ENCODE data around the gene KRCC1. TPM values are rescaled to one million over a fixed set of nuclear protein-coding genes. Genes with fewer than 3 reads are reported as not detected.
"Not testable (repeated sequence)": the region's sequence is repeated elsewhere in the genome, so short reads cannot be mapped to it uniquely, and the experiment has no call there.

The KRCC1 gene
- total and polyA plus RNA-seq, 7 donors = 10.8 to 44.4 (median 20.1) TPM

DNA sequence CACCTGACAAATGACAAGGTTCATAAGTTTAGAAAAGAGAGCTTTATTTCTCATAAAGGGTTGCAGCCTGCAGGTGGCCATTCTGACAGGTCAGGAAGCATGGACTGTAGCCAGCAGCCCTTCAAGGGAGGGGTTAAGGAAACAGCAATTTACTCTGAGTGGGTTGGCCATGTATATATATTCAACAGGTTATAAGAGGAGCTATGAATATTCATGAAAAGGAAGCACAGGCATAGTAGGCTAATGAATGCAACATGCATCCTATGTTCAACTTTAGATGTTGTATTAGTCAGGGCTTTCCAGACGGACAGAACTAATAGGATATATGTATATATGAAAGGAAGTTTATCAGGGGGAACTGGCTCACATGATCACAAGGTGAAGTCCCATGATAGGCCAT lies 59.8 kb downstream of the KRCC1 start:
- WGBS, 3 donors = 64 to 81% (median 69%) methylated on average over 1 of the region's 1 CpG

DNA sequence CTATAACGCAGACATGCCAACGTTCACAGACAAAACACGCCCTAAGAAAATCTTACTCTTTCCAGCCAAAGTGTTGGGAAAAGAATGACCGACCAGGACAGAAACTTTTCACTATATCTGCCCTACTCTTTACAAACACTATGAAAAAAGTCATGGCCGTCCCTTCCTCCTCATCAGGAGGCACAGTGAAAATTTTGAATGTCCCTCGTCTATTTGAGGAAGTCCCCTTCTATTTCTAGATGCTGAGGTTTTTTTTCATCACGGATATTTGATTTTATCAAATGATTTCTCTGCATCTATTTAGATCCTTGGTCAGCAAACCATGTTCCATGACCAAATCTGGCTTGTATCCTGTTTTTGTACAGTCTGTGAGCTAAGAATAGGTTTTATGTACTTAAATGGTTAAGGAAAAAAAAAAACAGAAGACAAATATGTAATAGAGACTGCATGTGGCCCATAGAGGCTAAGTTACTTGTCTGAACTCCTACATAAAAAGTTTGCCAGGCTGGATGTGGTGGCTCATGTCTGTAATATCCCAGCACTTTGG lies 61.2 kb downstream of the KRCC1 start:
- H3K27ac ChIP-seq; DNase-seq; H3K4me1 ChIP-seq; ATAC-seq; H3K36me3 ChIP-seq (ENCODE audit: insufficient read depth in 1 of 2, low read depth in 1 of 2); H3K27me3 ChIP-seq (ENCODE audit: insufficient read depth in 3 of 3, low read length in 2 of 3); intact Hi-C loops (cut with DNase I); H3K4me3 ChIP-seq; H3K9me3 ChIP-seq: not testable (repeated sequence)
- WGBS, 3 donors = 64 to 69% (median 68%) methylated on average over 7 of the region's 7 CpGs

More for the DNA sequence above, 59.8 kb downstream of the KRCC1 start:
- ATAC-seq (no peak), DNase-seq (no peak)
- H3K4me1 ChIP-seq = no peaks in the 10 kb centered on the region
- H3K27me3 ChIP-seq (ENCODE audit: insufficient read depth in 3 of 3, low read length in 2 of 3) = no peaks in the 10 kb centered on the region
- no peaks in the 10 kb centered on the region for H3K36me3 ChIP-seq (ENCODE audit: insufficient read depth in 1 of 2, low read depth in 1 of 2)
- TF ChIP-seq, protein P1, sequence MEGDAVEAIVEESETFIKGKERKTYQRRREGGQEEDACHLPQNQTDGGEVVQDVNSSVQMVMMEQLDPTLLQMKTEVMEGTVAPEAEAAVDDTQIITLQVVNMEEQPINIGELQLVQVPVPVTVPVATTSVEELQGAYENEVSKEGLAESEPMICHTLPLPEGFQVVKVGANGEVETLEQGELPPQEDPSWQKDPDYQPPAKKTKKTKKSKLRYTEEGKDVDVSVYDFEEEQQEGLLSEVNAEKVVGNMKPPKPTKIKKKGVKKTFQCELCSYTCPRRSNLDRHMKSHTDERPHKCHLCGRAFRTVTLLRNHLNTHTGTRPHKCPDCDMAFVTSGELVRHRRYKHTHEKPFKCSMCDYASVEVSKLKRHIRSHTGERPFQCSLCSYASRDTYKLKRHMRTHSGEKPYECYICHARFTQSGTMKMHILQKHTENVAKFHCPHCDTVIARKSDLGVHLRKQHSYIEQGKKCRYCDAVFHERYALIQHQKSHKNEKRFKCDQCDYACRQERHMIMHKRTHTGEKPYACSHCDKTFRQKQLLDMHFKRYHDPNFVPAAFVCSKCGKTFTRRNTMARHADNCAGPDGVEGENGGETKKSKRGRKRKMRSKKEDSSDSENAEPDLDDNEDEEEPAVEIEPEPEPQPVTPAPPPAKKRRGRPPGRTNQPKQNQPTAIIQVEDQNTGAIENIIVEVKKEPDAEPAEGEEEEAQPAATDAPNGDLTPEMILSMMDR (IDR thresholded peaks at IDR 0.05) = no peak
- H3K4me3 ChIP-seq = no peak overlapping the region
- H3K9me3 ChIP-seq = no peaks in the 10 kb centered on the region
- intact Hi-C loops (cut with DNase I) = no loop called here
- no peak overlapping the region for H3K27ac ChIP-seq

DNA sequence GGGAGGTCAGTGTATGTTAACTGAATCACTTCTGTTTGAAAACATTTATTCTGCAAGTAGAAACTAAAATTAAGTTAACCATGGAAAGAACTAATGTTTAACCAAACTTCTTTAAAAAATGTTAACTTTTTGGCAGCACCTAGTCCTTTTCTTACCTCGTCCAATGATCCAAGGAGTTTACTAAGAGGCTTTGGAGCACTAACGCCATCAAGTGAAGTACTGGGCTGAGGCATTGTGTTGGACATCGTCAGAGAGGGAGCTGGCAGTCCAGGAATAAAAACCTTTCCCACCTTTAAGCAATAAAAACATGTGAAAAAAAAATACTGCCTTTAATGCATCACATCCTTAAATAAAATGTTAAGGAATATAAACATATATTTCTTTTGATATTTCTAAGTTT lies 63.0 kb downstream of the KRCC1 start:
- H3K27me3 ChIP-seq (ENCODE audit: insufficient read depth in 3 of 3, low read length in 2 of 3); intact Hi-C loops (cut with DNase I); H3K36me3 ChIP-seq (ENCODE audit: insufficient read depth in 1 of 2, low read depth in 1 of 2); H3K27ac ChIP-seq; ATAC-seq; H3K4me3 ChIP-seq; H3K4me1 ChIP-seq; DNase-seq; H3K9me3 ChIP-seq: not testable (repeated sequence)
- WGBS, 3 donors = 27 to 33% (median 30%) methylated on average over 2 of the region's 3 CpGs

DNA sequence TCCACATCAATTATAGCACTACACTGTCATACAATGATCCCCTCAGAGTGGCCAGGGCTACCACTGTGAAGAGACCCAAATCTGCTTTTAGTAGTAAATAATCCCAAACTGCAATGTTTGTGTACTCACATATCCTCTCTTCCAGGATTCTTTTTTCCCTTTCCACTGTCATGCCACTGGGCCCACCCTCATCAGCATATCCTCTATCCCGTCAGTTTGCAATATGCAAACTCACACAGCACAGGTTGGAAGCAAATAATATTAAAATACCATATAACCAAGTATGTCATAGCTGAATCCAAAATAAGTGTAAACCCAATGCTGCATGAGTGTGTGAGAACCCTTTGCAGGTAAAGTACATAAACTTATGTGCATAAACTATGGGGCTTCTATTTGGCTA lies 68.1 kb downstream of the KRCC1 start:
- H3K36me3 ChIP-seq (ENCODE audit: insufficient read depth in 1 of 2, low read depth in 1 of 2) = not testable (repeated sequence)
- no CpG with 5 or more reads among the region's 1 CpG for WGBS, 3 donors

DNA sequence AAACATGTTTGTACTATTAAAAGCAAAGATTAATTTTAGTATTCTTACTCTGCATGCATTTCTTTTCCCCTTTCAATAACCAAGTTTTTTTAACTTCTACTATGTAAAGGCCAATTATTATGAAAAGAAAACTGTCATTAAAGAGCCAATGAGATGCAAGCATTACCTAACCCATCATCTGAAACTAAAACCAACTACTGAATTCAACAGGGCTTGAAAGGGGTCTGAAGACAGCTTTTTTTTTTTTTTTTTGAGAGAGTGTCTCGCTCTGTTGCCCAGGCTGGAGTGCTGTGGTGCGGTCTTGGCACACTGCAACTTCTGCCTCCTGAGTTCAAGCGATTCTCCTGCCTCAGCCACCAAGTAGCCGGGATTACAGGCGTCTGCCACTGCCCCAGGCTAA lies 69.7 kb downstream of the KRCC1 start:
- DNase-seq; H3K27me3 ChIP-seq (ENCODE audit: insufficient read depth in 3 of 3, low read length in 2 of 3); H3K27ac ChIP-seq; ATAC-seq; H3K4me3 ChIP-seq; H3K9me3 ChIP-seq; H3K36me3 ChIP-seq (ENCODE audit: insufficient read depth in 1 of 2, low read depth in 1 of 2); H3K4me1 ChIP-seq; intact Hi-C loops (cut with DNase I): not testable (repeated sequence)
- 69 to 77% (median 72%) methylated on average over 5 of the region's 5 CpGs for WGBS, 3 donors

More for the DNA sequence above, 68.1 kb downstream of the KRCC1 start:
- H3K27me3 ChIP-seq (ENCODE audit: insufficient read depth in 3 of 3, low read length in 2 of 3); intact Hi-C loops (cut with DNase I); DNase-seq; H3K9me3 ChIP-seq; H3K27ac ChIP-seq; ATAC-seq; H3K4me3 ChIP-seq; H3K4me1 ChIP-seq: not testable (repeated sequence)

DNA sequence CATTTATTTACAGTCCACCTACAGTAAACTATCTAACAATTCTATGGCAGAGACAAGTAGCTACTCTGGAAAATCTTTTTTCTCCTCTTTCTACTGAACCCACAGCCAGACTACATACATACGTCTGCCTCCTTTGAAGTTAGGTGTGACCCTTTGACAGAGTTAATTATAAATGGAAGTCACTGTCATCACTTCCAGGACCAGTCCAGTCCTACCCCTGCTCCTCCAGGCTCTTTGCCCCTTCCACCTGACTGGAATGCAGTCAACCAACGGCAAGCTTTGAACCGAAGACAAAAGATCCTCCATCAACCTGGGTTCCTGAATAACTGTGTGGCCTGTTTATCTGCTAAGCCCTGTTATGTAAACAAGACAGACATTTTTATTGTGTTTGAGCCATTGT lies 74.4 kb downstream of the KRCC1 start:
- H3K36me3 ChIP-seq (ENCODE audit: insufficient read depth in 1 of 2, low read depth in 1 of 2); H3K9me3 ChIP-seq; H3K27me3 ChIP-seq (ENCODE audit: insufficient read depth in 3 of 3, low read length in 2 of 3); intact Hi-C loops (cut with DNase I); ATAC-seq; DNase-seq; H3K27ac ChIP-seq; H3K4me1 ChIP-seq; H3K4me3 ChIP-seq: not testable (repeated sequence)
- WGBS, 3 donors = no CpG with 5 or more reads among the region's 3 CpGs

Other genes starting within 250 kb of the KRCC1 start
- 1 to 10 TPM in 3 of 4 donors, not detected in 1; 1.2 to 4.1 (median 2.0) TPM for gene RGPD2, start 230.0 kb downstream of the KRCC1 start, total RNA-seq
- under 1 TPM; 0.23 to 0.76 (median 0.40) TPM for gene RGPD2, start 230.0 kb downstream of the KRCC1 start, polyA plus RNA-seq
- gene RNU2-63P, start 39.2 kb downstream of the KRCC1 start, total RNA-seq = 1 to 10 TPM in 1 of 4 donors, not detected in 3; 5.0 TPM
- gene RNU2-63P, start 39.2 kb downstream of the KRCC1 start, polyA plus RNA-seq = not detected
- 100 to 1,000 TPM; 143 to 325 (median 232) TPM for gene SMYD1, start 12.0 kb upstream of the KRCC1 start, total RNA-seq
- gene SMYD1, start 12.0 kb upstream of the KRCC1 start, polyA plus RNA-seq = 100 to 1,000 TPM in 1 of 3 donors, 10 to 100 TPM in 1, 1 to 10 TPM in 1; 8.0 to 112 (median 57.2) TPM
- gene FABP1, start 72.3 kb upstream of the KRCC1 start, total RNA-seq = under 1 TPM in 3 of 4 donors, not detected in 1; 0.52 to 0.89 (median 0.65) TPM
- gene FABP1, start 72.3 kb upstream of the KRCC1 start, polyA plus RNA-seq = 1 to 10 TPM in 2 of 3 donors, not detected in 1; 1.6 to 4.5 TPM
- 10 to 100 TPM; 49.6 to 71.7 (median 58.0) TPM for gene THNSL2, start 114.6 kb upstream of the KRCC1 start, total RNA-seq
- gene THNSL2, start 114.6 kb upstream of the KRCC1 start, polyA plus RNA-seq = 10 to 100 TPM; 12.4 to 50.2 (median 40.3) TPM